NCI-H748 (cell line): ENCODE measurements around the gene AVPR2.

Experiments
- DNase-seq: peaks from one replicate; lab custom pipeline; 2025; ENCODE audit not compliant: unreplicated experiment; lab: John Stamatoyannopoulos, UW

AVPR2 gene

DNA sequence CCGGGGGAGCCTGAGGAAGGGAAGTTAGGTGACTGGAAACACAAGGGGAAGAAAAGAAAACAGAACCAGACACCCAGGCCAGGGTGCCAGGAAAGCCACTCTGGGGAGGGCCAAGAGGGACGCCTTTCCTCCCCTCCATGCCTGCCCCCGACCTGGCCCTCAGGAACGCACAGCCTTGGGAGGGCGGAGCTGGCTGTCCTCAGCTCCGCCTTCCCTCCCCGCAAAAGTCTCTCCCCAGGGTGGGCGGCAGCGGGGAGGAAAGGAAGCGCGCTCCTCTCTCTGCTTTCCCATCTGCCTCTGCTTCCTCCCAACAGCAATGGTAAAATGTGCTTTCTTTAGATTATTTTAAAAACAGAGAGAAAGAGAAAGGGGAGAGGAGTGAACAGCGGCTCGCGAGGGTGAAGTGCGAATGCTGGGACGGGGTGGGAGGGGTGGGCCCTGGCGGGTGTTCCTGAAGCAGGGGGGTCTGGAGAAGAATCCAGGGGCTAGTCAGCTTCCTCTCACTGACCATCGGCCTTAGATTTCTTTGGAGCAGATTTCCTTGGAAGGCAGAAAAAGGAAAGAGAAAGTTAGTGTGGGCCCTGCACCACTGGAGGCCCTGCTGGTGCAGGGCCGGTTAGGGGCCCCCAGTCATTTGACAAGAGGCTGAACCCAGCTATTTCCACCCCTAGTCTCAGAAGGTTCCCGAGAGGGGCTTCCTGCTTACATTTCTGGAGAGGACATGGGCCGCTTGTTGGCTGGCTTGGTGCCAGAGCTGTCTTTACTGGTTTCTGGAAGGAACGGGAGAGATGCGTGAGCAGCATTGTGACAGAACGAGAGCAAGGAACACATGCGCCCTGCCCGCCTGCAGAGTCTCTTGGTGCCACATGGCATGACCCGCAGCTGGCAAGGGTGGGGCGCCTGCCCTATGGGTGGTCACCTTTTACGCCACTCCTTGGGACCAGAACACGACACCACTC lies 44.7 kb downstream of the AVPR2 start:
- no peak for DNase-seq

DNA sequence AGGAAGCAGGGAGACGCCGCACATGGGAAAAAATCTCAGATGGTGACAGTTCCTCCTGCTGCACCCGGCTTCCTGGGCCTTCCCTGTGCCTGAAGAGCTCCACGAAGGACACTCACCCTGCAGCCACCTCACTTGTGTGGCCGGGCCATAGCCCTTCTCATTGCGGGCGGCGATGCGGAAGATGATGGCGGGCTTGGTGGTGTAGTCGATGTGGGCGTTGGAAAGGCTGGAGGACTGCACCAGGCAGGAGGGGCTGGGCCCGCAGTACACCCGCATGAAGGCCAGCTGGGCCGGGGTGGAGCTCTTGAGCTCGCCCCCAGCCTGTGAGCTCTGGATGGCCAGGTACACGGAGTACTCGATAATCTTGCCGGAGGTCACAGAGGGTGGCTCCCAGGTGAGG lies 45.7 kb downstream of the AVPR2 start:
- no peak for DNase-seq

DNA sequence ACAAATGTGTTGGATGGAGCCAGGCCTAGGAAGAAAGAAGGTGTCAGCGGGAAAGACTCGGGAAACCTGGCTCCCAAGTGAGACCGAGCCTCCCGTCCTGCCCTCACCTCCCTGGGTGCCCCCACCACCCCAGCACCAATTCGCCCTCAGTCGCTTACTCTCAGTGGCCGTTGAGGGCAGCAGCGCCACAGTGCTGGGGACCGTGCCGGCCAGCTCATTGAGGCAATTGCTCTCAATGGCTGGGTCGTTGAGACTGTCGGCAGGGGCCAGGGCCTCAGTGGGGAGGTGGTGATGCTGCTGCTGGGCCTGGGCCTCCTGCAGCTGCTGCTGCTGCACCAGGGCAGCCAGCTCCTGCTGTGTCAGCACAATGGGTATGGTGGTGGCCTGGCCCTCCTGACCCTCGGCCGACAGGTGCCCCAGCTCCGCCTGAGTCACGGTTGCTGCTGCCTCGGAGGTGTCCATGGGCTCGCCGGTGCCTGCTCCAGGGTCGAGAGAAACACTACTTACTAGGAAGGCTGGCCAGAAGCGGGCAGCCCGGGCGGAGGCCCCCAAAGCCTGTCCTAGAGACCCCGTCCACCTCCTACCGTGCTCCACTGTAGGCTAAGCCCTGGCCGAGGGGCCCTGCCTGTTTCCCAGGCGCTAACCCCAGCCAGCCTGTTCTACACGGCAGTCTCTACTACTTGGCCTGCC lies 47.4 kb downstream of the AVPR2 start:
- no peak for DNase-seq

DNA sequence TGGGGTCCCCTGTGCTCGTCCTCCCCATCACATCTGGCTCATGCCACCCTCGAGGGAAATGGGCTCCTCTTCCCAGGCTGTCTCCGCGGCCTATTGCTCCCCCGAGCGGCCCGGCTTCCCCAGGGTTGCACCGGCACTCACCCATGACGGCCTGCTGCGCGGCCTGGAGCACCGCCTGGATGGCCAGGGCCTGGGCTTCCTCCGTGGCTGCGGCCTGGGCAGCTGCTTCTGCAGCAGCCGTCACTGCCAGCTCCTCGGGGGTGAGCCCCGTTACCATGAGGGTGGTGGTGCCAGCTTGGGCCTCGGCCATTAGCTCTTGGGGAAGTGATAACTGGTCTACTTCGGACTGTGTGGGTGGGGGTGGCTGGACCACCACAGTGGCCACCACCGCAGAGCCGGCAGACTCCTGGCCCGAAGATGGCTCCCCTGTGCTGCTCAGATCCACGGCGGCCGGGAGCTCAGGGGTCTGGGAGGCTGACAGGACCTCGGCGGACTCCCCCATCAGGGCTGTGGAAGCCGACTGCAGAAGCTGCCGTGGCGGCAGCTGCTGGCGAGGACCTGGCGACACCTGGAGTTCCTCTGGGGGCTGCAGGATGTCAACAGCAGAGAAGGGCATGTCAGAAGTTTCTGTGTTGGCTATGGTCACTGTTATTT lies 48.0 kb downstream of the AVPR2 start:
- no peak for DNase-seq

DNA sequence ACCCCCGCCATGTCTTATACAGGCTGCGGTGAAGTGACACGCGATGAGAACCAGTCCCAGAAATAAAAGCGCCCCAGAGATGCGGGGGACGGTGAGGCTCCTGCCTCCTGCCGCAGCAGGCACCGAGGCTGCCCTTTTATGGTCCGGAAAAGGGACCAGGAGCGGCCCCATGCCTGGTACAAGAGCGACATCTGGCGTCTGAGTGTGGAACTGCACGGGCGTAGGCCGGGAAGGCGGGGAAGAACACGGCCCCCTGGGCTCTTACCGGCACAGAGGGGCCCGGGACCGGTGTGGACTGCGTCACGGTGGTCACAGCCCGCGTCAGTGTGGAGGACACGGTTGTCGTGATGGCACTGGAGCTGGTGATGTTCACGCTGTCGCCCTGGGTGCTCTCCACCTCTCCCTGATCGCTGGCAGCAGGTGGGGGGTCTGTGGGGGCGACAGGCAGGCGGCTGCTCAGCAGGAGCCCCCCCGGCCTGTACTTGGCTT lies 48.9 kb downstream of the AVPR2 start:
- DNase-seq, result peak; percentile 48

DNA sequence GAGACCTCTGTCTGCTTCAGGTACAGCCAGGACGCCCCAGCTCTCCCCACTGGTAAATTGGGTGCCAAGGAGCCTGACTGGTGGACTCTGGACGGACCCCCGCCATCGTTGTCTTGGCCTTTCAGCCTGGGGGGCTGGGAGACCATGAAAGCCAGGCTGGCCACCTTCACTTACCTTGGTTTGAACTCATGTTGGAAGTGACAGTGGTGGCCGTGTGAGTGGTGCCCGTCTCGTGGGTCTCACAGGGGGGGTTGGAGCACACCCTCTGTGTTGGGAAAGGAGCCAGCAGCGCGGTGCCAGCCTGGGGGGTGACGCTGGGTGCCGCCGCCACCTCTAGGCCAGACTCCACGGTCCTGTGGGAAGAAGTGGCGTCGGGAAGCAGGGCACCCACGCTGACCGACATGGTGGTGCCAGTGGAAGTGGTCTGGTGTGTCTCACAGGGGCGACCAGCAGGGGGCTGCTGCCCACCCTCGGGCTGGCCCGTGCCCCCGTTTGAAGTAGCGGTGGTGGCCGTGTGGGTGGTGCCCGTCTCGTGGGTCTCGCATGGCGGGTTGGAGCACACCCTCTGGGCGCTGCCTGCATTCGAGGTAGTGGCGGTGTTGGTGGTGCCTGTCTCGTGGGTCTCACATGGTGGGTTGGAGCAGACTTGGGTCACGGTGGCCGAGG lies 49.6 kb downstream of the AVPR2 start:
- DNase-seq, result no peak

DNA sequence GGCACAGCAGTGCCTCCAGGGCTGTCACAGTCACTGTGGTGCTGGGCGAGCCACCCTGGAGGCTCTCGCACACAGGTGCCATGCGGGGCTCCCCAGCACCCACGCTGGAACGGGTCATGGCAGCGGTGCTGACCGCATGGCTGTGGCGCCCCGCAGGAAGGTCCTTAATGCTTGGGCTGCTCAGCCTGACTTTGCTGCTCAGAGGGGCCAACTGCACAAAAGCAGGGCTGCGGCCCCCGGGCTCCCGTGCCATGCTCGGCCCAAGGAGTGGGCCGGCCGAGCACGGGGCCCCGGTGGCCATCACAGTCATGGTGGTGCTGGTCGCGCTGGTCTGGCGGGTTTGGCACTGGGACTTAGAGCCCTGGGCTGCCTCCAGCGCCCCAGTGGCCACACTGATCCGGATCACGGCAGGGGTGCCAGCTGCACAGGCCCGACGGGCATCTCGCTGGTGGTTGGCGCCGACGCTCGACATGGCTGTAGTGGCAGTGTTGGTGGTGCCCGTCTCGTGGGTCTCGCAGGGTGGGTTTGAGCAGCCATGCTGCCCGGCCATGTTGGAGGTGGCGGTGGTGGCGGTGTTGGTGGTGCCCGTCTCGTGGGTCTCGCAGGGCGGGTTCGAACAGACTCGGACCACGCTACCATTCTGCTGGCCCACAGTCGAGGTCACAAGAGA lies 50.2 kb downstream of the AVPR2 start:
- DNase-seq, result no peak

DNA sequence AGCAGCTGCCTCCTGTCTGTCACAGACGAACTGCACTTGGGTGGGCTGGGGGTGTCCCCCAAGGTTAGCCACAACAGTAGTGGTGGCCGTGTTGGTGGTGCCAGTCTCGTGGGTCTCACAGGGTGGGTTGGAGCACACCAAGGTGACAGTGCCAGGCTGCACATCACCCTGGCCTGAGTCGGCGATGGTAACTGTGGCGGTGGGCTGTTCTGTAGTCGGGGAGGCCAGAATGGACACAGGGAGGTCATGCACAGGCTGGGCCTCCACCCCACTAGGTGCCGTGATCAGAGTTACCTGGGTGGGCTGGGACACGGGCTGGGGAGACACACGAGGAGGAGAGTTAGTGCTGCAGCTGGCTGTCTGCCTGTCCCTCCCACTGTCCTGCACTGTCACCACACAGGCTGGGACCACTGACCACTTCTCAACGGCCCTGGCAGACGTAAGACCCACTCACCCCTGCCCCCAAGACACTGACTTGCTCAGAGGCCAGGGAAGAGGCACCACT lies 50.8 kb downstream of the AVPR2 start:
- DNase-seq, result no peak

DNA sequence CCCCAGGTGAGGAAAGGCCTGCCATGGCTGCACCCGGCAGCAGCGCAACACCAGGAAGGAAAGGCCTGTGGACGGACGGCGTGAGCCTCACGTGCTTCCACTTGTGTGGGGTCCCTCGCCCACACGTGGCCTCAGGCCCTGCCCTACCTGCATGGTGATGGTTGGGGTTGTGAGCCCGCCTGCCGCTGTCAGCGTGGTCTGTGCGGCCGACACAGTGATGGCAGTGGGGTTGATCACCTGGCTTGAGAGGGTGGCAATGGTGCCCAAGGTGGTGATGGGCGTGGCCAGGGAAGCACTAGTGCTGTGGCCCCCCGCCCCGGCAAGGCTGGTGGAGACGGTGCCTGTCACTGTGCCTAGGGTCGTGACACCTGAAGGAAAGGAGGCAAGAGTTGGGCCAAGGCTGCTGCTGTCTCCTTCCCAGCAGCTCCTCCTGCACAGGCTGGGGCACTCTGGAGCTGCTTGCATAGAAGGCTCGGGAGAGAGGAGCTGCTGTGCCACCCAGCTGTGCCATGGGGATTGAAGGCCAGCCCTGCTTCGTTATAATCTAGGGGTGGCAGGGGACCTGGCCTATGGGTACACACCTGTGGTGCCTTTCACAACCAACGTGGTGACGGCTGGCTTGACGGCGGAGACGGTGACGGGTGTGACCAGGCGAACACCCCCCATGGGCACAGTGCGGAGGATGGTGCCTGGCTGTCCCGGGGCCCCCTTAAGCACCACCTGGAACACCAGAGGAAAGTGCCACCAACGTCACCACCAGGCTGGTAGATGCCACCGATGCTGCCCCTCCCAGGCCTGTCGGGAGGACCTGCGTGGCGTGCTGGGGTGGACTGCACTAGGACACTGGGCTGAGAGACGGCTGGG lies 51.8 kb downstream of the AVPR2 start:
- DNase-seq, result no peak
